GM18858 (cell line): ENCODE measurements around the gene EPS8L2.

Source experiments
- ATAC-seq: cut with Tn5 transposase; IDR thresholded peaks from one replicate; pipeline ENCODE4 v1.9.1; 2021; ENCODE audit not compliant: unreplicated experiment

Gene EPS8L2

DNA sequence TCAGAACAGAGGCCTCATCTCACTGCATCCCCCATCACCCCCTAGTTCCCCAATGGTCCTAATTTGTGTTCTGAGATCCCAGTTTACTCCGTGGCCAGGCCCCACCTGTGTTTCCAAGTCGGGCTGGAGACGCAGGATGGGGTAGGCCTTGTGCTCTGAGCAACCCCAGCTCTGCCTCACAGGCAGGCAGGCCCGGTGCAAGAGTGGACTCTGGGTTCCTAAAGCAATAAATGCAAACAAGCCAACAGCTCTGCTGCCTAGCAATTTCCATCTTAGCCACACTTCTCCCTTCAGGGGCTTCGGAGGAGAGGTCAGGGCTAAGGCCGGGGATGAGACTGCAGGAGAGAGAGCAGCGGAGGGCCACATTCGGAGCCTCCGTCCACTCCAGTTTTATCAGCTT is 2.5 kb upstream of the EPS8L2 start:
- ATAC-seq: no peak

GRCh38 chr11:704228-704674 is 1.8 kb upstream of the EPS8L2 start:
- ATAC-seq: no peak

DNA sequence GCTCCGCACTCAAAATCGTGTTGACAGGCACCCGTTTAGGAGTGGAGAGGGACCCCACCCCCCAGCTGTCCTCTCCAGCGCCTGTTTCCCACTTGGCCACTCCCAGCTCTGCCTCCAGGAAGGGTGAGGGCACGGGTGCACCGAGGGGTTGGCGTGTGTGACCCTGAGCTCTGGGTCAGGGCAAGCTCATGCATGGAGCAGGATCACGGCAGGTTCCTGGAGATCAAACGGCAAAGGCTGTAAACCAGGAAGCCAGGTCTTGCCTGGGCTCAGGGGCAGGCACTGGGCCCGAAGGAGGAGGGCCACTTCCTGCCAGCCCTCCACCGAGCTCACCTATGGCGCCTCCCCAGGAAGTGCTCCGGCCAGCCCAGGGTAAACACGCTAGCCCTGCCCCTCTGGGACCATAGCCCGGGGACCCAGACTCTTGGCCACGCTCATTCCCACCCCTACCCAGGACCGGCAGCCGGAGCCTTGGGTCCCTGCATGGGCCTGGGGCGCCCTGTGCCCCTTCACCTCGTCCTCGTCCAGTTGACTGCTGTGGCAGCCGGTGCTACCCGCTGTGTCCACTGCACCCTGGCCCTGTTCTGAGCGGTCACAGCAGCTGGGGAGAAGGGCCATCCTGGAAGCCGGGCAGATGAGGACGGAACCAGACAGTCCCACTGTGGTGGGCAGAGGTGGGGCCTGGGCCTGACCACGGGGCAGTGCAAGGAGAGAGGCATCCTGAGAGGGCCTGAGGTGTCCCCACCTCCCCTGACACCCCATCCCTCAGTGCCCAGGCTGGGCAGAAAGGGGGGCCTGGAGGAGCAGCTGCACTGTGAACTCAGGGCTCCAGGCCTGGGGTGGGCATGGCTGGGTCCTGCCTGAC is 1.0 kb upstream of the EPS8L2 start:
- no peak for ATAC-seq

GRCh38 chr11:706439-706956 is 467 bp downstream of the EPS8L2 start:
- ATAC-seq: no peak

GRCh38 chr11:706957-707816 is 1.2 kb downstream of the EPS8L2 start:
- no peak for ATAC-seq

DNA sequence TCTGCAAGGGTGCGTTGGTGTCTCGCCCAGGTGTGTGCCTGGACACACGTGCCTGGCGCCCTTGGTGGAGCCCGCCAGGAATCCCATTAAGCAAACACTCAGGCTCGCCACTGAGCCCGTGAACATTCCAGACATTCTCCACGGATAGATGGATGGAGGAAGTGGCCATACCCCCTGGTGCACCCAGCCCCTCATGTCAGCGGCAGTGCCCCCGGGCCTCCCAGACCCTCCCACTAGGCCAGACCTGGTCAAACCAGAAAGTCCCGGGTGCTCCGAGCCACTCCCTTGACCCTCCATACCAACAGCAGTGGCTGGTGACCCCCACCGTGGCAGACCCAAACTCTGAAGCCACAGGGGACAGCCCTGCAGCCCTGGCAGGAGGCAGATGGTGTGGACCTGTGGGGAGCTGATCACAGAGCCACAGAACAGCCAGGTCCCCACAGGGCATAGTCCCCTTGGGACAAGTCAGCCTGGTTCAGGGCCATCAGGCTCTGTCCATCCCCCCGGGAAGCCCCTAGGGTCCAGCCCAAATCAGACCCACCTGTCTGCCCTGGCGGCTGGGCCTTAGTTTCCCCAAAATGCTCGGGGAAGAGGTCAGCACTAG is 1.9 kb downstream of the EPS8L2 start:
- ATAC-seq: no peak

DNA sequence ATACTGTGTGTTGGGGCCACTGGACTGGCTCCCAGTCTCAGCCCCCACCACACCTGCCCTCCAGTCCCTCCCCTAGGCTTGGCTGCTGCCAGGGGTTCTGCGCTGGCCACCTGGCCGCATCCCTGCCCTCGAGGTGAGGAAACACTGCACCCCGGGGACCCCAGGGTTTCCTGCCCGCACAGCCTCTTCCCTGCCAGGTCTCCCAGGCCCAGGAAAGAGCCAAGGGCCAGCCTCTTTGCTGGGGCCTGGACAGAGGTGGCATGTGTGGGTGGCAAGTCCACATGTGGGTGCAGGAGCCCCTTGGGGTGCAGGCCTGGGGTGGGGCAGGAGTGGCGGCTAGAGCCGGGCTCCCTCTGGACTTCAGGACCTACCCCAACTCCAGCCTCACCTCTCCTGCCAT is 2.5 kb downstream of the EPS8L2 start:
- ATAC-seq: no peak

DNA sequence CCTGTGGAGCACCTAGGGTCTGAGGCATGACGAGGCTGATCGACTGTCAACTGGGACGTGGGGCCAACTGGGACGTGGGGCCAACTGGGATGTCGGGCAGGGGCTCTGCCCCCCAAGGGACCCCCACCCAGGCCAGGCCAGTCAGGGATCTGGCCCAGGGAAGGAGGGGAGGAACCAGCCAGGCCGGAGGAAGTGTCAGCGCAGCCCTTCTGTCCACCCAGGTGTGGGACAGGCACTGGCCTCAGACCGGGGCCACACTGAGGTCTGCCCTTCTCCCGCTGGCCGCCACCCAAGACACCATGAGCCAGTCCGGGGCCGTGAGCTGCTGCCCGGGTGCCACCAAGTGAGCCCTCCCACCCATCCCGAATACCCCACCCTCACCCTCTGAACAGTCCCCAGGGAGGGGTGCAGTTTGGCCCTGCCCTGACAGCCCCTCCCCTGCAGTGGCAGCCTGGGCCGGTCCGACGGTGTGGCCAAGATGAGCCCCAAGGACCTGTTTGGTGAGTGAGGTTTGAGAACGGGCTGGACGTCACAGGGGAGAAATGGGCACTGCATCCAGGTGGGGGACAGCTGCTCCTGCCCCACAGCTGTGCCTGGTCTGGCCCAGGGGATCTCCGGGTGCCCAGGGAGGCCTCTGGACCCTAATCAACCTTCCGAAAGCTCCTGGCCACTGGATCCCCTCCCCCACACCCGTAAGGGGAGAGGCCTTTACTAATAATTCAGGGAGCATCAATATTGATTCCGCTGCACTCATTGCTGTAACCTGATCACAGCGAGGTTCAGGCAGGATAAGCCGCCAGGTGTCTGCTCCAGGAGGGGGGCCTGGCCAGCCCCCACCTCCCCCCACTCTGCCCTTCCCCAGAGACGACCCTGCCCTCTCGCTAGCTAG is 3.3 kb downstream of the EPS8L2 start:
- no peak for ATAC-seq

DNA sequence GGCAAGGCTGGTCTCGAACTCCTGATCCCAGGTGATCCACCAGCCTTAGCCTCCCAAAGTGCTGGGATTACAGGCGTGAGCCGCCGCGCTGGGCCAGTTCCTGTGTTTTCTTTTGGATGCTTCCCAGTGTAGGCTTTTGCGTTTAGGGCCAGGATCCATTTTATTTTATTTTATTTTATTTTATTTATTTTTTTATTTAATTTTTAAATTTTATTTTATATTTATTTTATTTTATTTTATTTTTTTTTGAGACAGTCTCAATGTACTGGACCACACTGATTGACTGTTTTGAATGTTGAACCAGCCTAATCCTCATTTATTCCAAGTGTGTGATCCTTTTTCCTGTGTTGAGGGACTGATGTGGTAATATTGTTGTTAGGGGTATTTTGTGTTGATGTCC is 8.4 kb downstream of the EPS8L2 start:
- ATAC-seq: no peak

GRCh38 chr11:719214-720016 is 13.4 kb downstream of the EPS8L2 start:
- no peak for ATAC-seq

DNA sequence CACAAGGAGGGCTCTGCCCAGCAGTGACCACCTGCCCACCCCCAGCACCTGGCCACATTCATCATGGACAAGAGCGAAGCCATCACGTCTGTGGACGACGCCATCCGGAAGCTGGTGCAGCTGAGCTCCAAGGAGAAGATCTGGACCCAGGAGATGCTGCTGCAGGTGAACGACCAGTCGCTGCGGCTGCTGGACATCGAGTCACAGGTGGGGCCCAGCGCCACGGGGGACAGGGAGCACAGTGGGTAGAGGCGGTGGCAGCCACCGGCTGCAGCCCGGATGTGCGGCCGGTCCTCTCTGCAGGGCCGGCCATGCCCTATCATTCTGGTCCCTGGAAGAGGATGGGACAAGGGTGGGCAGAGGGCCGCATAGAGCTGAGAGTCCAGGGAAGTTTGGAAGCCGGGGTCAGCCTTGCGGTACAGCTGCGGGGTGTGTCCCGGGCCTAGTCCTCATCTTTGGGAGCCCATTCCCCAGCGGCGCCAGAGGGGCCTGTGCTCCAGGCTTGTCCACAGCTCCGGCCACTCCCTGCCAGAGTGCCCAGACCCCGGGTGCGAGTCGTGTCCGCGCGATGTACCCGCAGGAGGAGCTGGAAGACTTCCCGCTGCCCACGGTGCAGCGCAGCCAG is 14.1 kb downstream of the EPS8L2 start:
- no peak for ATAC-seq

GRCh38 chr11:720642-721246 is 14.7 kb downstream of the EPS8L2 start:
- ATAC-seq: no peak

DNA sequence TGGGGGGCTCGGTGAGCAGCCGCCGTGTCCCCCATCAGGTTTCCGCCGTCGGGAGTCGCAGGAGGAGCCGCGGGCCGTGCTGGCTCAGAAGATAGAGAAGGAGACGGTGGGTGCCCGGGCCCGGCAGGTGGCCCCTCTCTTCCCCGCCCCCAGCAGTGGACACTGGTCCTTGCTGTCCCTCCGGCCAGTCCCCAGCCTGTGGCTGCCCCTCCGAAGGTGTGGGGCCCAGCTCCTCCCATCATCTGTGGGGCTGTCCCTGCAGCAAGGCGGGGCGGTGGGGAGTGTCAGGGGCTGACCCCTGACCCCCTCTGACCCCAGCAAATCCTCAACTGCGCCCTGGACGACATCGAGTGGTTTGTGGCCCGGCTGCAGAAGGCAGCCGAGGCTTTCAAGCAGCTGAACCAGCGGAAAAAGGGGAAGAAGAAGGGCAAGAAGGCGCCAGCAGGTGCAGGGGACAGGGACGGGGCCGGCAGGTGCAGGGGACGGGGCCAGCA is 15.3 kb downstream of the EPS8L2 start:
- ATAC-seq: no peak

DNA sequence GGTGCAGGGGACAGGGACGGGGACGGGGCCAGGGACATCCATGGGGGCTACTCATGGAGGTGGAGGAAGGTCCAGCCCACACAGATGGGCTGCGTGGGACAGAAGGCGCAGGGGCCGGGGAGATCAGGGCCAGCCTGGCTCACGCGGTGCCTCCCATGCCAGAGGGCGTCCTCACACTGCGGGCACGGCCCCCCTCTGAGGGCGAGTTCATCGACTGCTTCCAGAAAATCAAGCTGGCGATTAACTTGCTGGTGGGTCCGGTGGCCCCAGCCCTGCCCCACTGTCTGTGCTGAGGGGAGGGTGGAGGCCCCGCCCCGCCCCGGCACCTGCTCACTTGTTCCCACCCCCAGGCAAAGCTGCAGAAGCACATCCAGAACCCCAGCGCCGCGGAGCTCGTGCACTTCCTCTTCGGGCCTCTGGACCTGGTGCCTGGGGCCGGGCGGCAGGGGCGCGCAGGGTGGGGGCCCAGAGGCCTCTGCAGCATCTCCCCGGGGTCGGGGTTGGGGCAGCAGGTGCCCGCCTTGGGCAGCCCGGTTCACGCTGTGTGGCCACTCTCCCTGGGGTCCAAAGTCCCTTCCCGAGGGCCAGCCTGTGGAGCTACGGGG is 15.8 kb downstream of the EPS8L2 start:
- ATAC-seq: no peak

DNA sequence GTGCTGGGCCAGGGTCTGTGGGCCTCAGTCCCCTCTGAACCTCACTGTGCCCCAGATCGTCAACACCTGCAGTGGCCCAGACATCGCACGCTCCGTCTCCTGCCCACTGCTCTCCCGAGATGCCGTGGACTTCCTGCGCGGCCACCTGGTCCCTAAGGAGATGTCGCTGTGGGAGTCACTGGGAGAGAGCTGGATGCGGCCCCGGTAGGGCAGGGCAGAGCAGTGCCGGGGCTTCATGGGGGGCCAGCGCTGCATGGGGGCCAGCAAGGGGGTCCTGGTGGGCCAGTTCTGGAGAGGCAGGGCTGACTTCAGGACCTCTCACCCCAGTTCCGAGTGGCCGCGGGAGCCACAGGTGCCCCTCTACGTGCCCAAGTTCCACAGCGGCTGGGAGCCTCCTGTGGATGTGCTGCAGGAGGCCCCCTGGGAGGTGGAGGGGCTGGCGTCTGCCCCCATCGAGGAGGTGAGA is 16.3 kb downstream of the EPS8L2 start:
- no peak for ATAC-seq

- no peak for ATAC-seq
Observed at GRCh38 chr11:723120-723883, 17.3 kb downstream of the EPS8L2 start.

DNA sequence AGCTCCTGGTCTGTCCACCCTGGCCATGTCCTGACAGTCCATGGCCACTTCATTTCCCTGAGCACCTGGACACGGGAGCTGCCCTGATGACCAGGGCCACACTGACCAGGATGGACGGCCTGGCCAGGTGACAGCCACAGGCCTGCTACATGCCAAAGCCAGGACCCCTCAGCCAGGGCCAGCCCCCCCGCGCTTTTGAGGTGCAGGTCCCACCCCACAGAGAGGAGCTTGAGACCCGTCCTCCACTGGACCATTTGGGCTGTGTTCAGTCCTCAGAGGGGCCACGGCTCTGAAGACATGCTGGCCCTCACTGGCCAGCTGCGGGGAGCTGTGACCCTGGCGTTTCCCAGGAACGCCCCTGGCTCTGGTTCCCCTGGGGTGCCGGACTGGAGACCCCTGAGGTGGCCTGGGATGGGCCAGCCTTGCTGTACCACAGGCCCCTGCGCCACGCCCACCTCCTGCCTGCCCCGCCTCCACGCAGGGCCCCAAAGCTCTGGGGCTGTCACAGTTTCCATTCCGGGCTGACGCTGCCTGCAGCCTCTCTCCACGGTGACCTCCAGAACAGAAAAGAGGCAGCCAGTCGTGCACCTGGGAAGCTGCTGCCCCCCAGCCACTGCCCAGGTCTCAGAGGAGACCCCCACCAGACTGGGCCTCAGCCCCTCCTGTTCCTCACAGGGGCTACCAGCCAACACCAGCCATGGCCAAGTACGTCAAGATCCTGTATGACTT is 18.2 kb downstream of the EPS8L2 start:
- no peak for ATAC-seq
